ENCODE measurements around the gene PRKCB. TPM values are rescaled to one million over a fixed set of nuclear protein-coding genes. Genes with fewer than 3 reads are reported as not detected.

Gene PRKCB
- total RNA-seq, 4 donors from 2014 or later, result 0.29 to 9.5 (median 2.9) TPM

Small RNA genes within 50 kb of the gene (microRNA-seq; reads per million reads assigned to microRNA genes)
- gene MIR1273H (ENCODE audit: borderline microRNAs expressed, borderline replicate concordance), result not detected

Small RNA genes within 50 kb of the gene (small RNA-seq; reads per million reads assigned to genes)
- not detected for gene MIR1273H

Other genes starting within 250 kb of the PRKCB start
- gene NDUFAB1, start 239.7 kb upstream of the PRKCB start, total RNA-seq, result 100 to 1,000 TPM in 1 of 4 donors, 10 to 100 TPM in 3; 48.0 to 161 (median 59.0) TPM
- gene PALB2, start 194.7 kb upstream of the PRKCB start, total RNA-seq, result 10 to 100 TPM in 2 of 4 donors, 1 to 10 TPM in 2; 1.5 to 11.3 (median 6.5) TPM
- 10 to 100 TPM in 3 of 4 donors, 1 to 10 TPM in 1; 5.6 to 67.2 (median 27.9) TPM for gene DCTN5, start 194.5 kb upstream of the PRKCB start, total RNA-seq
- gene PLK1, start 157.1 kb upstream of the PRKCB start, total RNA-seq, result 10 to 100 TPM in 1 of 4 donors, 1 to 10 TPM in 2, not detected in 1; 3.4 to 10.7 (median 4.4) TPM
- gene ERN2, start 122.8 kb upstream of the PRKCB start, total RNA-seq, result under 1 TPM in 3 of 4 donors, not detected in 1; 0.14 to 0.59 (median 0.26) TPM
- under 1 TPM in 1 of 4 donors, not detected in 3; 0.35 TPM for gene CHP2, start 81.0 kb upstream of the PRKCB start, total RNA-seq